ENCODE results near the gene PDCD11.
A peak's percentile ranks its signal among the peaks of the same experiment; 100 is the strongest.
"Not testable (repeated sequence)": the region's sequence is repeated elsewhere in the genome, so short reads cannot be mapped to it uniquely, and the experiment has no call there.

Gene PDCD11

GRCh38 chr10:103475437-103475836 is 79.0 kb downstream of the PDCD11 start:
- DNase-seq: no peak

DNA sequence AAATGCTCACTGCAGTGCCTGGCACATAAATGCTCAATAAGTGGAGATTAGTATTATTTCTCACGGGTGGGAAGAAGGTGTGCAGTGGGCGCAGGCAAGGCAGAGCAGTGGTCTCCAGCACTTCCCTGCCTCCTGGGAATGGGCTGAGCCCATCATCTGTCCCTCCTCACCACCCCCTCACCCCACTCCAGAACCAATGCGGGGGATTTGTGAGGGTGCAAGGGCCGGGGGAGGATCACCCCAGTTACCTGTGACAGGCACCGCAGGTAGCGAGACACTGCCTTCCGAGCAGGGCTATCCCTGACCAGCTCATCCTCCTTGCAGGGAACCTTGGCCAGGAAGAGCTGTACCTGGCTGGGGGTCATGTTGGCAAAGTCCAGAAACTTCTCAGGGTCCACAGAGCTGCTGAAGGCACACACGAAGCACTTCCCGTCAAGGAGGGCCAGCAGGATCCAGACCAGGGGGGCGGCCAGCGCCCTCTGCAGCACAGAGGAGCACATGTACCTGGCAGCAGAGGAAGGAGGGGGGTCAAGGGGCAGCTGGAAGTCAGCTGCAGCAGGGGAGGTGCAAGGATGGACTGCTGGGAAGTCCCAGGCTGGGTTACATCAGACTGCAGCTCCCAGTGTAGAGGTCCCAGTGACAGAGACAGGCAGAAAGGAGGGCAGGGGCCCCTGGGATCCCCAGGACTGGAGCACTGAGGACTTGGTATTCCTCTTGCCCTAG is 79.8 kb downstream of the PDCD11 start:
- DNase-seq: peak; percentile 35 to 78 (median 57)

DNA sequence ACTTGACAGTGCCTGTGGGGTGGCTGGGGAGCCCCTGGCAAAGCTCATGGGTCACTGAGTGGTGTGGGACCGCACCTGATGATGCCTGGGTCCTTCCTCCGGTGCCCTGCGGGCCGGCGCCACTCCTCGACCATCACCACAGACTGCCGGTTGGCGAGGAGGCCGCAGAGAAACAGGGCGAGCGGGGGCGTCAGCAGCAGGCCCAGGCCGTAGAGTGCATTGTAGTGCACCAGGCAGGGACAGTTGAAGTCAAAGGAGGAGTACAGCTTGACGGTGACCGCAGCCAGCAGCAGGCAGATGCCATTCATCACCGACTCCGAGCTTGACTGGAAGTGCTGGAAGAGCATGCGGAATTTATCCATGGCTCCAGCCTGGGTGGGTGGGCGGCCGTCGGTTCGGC is 82.2 kb downstream of the PDCD11 start:
- no peak for DNase-seq

DNA sequence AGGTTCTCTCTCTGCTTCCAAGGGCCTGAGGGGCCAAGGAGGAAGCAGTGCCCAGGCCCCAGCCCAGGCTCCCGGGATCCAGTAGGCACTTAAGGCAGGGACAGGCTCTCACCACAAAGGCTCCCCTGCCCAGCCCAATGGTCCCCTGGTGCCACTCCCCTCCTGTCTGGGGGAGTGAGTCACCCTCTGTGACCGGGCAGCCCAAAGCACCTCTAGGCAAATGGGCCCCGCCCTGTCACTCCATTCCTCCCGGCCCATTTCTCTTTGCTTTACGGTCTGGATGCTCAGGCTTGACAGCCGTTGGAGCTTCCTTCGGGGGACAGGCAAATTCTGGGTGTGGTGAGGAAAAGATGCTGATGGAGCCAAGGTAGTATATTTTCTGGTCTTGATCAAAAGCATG is 82.7 kb downstream of the PDCD11 start, which contains the start of gene CALHM3:
Gene CALHM3 (minus strand): TSS at position 106 of the 400 bp plus-strand sequence. CDS start 208 bp downstream, outside the sequence.
- DNase-seq: peak in 1 of 4 experiments; percentile 37

GRCh38 chr10:103480521-103480920 is 84.1 kb downstream of the PDCD11 start:
- DNase-seq: peak in 3 of 4 experiments; percentile 42 to 51 (median 50)

DNA sequence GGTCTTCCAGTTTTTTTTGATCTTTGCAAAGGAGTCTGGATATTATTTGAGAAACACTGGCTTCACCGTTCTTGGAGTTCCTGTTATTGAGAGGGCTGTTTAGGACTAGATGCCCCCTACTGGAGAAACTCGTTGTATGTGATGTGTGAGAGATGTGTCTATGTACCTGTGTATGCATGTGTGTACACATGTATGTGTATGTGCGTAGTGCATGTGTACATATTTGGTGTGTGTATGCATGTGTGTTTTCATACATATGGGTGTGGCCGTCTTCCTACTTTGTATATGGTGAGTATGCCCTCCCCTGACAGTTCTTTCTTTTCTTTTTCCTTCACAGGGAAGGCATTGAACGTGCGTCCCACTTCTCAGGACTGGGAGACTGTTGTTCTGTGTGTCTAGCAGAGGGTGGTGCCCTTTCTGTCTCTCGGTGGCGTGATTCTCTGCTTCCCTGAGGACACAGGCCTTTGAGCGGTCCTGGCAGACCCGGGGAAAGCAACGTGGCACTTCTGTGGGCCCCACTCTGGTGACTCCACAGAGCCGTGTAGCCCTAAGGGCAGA is 85.6 kb downstream of the PDCD11 start:
- peak; percentile 77 to 92 (median 84) for DNase-seq

GRCh38 chr10:103486635-103487409 is 90.4 kb downstream of the PDCD11 start:
- not testable (repeated sequence) for DNase-seq

DNA sequence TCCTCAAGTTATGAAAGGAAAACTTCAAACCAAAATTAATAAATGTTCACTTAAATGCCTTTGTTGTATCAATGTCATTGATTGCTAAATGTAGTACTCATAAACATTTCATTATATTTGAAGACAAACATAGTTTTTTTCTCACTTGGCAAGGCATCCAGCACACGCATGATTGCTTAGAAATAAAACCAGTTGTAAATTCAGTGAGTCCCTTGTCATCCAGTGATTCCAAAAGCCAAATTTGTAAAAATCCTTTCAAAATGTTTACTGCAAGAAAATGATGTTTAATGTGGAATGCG is 90.9 kb downstream of the PDCD11 start:
- DNase-seq: no peak

DNA sequence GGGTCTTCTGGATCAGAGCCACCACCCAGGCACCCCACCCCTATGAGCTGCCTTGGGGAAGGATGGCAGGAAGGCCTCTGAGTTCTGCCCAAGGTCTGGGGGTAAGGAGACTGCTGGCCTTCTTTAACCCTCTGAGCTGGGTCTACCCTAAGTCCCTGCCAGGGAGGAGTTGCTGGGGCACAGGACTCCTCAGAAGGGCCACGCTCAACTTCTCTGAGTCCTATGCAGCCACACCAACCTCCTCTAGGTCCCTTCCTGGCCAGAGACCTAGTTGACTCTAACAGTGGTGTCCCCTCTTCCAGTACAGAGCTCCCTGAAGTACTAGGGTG is 94.5 kb downstream of the PDCD11 start:
- DNase-seq: no peak

GRCh38 chr10:103491729-103492364 is 95.4 kb downstream of the PDCD11 start:
- no peak for DNase-seq

DNA sequence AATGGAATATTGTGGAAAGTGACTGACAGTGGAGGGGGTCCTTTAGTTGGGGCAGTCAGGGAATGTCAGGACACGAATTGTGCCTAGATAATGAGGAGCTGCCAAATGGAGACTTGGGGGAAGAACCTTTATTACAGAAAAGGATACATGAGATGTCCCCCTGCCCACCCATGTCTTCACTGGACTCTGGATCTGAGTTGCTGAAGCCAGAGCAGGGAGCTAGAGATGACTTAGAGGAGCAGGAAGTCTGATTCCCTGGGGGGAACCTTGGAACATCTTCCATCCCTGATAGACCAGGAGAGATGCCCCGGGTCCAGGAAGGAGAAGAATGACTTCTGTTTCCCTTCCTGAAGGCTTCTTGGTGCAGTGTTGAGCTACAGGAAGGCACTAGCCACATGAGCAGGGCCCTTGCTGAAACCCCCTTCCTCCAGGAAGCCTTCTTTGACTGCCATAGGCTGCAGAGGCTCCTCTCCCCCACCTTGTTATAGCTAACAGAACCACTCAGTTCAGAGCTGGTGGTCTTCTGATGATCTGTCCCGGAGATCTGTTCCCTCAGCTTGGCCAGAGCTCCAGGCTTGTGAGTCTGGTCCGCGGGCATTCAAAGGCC is 96.3 kb downstream of the PDCD11 start:
- DNase-seq: no peak

GRCh38 chr10:103493362-103493915 is 97.0 kb downstream of the PDCD11 start, which contains the start of gene NEURL1:
TSS of gene NEURL1 (plus strand) at chr10:103493705. CDS start at chr10:103494388, 683 bp downstream.
- peak in 3 of 4 experiments; percentile 25 to 60 (median 36) for DNase-seq

GRCh38 chr10:103493916-103494877 is 97.8 kb downstream of the PDCD11 start:
- peak in 3 of 4 experiments; percentile 26 to 61 (median 46) for DNase-seq

GRCh38 chr10:103495321-103495720 is 98.9 kb downstream of the PDCD11 start:
- DNase-seq: no peak

Measured in suppressor macrophage (primary cell).